IMR-90 (cell line): ENCODE data around the gene CACNA2D3. TPM values are rescaled to one million over a fixed set of nuclear protein-coding genes. Genes with fewer than 3 reads are reported as not detected.

Experiments used
- ATAC-seq: fragments of 200-7000 bp; cut with Tn5 transposase; 2 replicates; pipeline ENCODE4 v1.9.1; 2020; ENCODE audit warnings: low read depth, mild to moderate bottlenecking, moderate library complexity
- BruUV-seq: library from RNA; stranded (reverse); fragments of 400-500 nt; replicated peaks from 2 replicates; lab custom pipeline; 2021; lab: Mats Ljungman, UMichigan
- CTCF ChIA-PET: fragments of 300-600 bp; formaldehyde crosslinking; extraction: SDS; loops from one replicate; lab custom pipeline; 2021; ENCODE audit warnings: antibody characterized with exemption; lab: Yijun Ruan, JAX
- POLR2A ChIA-PET: fragments of 300-600 bp; sonication (Branson Sonifier 250); formaldehyde crosslinking; loops from one replicate; lab custom pipeline; 2022; ENCODE audit warnings: antibody characterized with exemption; ENCODE audit not compliant: unreplicated experiment; lab: Charles Lee
- DNase-seq: peaks from one replicate; pipeline ENCODE4 v3.0.0; 2013
- H2AFZ ChIP-seq: replicated peaks from 2 replicates; pipeline ENCODE3; 2013; ENCODE audit warnings: low read length, mild to moderate bottlenecking; ENCODE audit not compliant: poor library complexity
- H2AK5ac ChIP-seq: 2 replicates; pipeline ENCODE4 v1.6.1; 2013; ENCODE audit warnings: low read depth, low read length, inconsistent platforms
- H2AK9ac ChIP-seq: replicated peaks from 2 replicates; pipeline ENCODE3; 2013; ENCODE audit warnings: mild to moderate bottlenecking, low read depth, low read length, moderate library complexity; ENCODE audit not compliant: poor library complexity
- H2BK120ac ChIP-seq: 2 replicates; pipeline ENCODE4 v1.6.1; 2013; ENCODE audit warnings: low read depth, low read length, inconsistent platforms
- H2BK15ac ChIP-seq: 3 replicates; pipeline ENCODE4 v1.6.1; 2013; ENCODE audit warnings: low read depth, low read length, inconsistent platforms
- H2BK20ac ChIP-seq: 2 replicates; pipeline ENCODE4 v1.6.1; 2013; ENCODE audit warnings: low read depth, mild to moderate bottlenecking, inconsistent platforms, low read length, moderate library complexity
- H2BK5ac ChIP-seq: 2 replicates; pipeline ENCODE4 v1.6.1; 2013; ENCODE audit warnings: mild to moderate bottlenecking, low read depth, low read length, inconsistent platforms; ENCODE audit not compliant: poor library complexity, severe bottlenecking
- H3K14ac ChIP-seq: replicated peaks from 2 replicates; pipeline ENCODE4 v1.6.1; 2013; ENCODE audit warnings: low read depth, low read length, inconsistent platforms
- H3K18ac ChIP-seq: 2 replicates; pipeline ENCODE4 v1.6.1; 2013; ENCODE audit warnings: low read depth, low read length, control low read depth
- H3K23ac ChIP-seq: 2 replicates; pipeline ENCODE4 v1.6.1; 2013; ENCODE audit warnings: low read depth, low read length, inconsistent platforms
- H3K27ac ChIP-seq: 2 replicates; pipeline ENCODE4 v1.5.1; 2013; ENCODE audit warnings: mild to moderate bottlenecking, control low read depth, low read length; ENCODE audit not compliant: insufficient read depth
- H3K27me3 ChIP-seq: 2 replicates; pipeline ENCODE4 v1.6.1; 2013; ENCODE audit warnings: low read length; ENCODE audit not compliant: control insufficient read depth, insufficient read depth
- H3K36me3 ChIP-seq: 2 replicates; pipeline ENCODE4 v1.6.1; 2013; ENCODE audit warnings: low read length, mixed read lengths; ENCODE audit not compliant: control insufficient read depth, insufficient read depth
- H3K4ac ChIP-seq: 2 replicates; pipeline ENCODE4 v1.6.1; 2013; ENCODE audit warnings: low read depth, low read length, inconsistent platforms
- H3K4me1 ChIP-seq: 2 replicates; pipeline ENCODE4 v1.6.1; 2013; ENCODE audit warnings: low read length, mixed read lengths; ENCODE audit not compliant: control insufficient read depth, insufficient read depth
- H3K4me2 ChIP-seq: 2 replicates; pipeline ENCODE4 v1.6.1; 2013; ENCODE audit warnings: low read depth, mild to moderate bottlenecking, control low read depth, low read length, moderate library complexity
- H3K4me3 ChIP-seq: 2 replicates; pipeline ENCODE4 v1.5.1; 2013; ENCODE audit warnings: low read depth, mild to moderate bottlenecking, control low read depth, low read length, moderate library complexity; ENCODE audit not compliant: insufficient read depth
- H3K56ac ChIP-seq: 2 replicates; pipeline ENCODE4 v1.6.1; 2013; ENCODE audit warnings: low read length, inconsistent platforms; ENCODE audit not compliant: insufficient read depth; ENCODE audit errors: extremely low read depth
- H3K79me1 ChIP-seq, 2 experiments: 2 replicates each; pipeline ENCODE4 v1.6.1; 2013; ENCODE audit warnings: low read length in 2 of 2, inconsistent platforms in 1 of 2, low read depth in 1 of 2
- H3K9ac ChIP-seq: 2 replicates; pipeline ENCODE4 v1.6.1; 2013; ENCODE audit warnings: low read depth, low read length, control low read depth
- H3K9me1 ChIP-seq: 2 replicates; pipeline ENCODE4 v1.6.1; 2013; ENCODE audit warnings: low read length, inconsistent platforms; ENCODE audit not compliant: insufficient read depth
- H3K9me3 ChIP-seq: 2 replicates; pipeline ENCODE4 v1.6.1; 2013; ENCODE audit warnings: low read length; ENCODE audit not compliant: control insufficient read depth, insufficient read depth
- H4K20me1 ChIP-seq: 2 replicates; pipeline ENCODE4 v1.6.1; 2013; ENCODE audit warnings: low read length, inconsistent platforms; ENCODE audit not compliant: insufficient read depth
- H4K5ac ChIP-seq: 2 replicates; pipeline ENCODE4 v1.6.1; 2013; ENCODE audit warnings: mild to moderate bottlenecking, low read depth, low read length, control low read depth
- H4K8ac ChIP-seq, 2 experiments: 2 replicates each; pipeline ENCODE4 v1.6.1; 2013; ENCODE audit warnings: low read depth in 2 of 2, low read length in 2 of 2, control low read depth in 1 of 2, inconsistent platforms in 1 of 2
- H4K91ac ChIP-seq: 2 replicates; pipeline ENCODE4 v1.6.1; 2013; ENCODE audit warnings: low read depth, low read length, inconsistent platforms; ENCODE audit not compliant: insufficient read depth
- ELK1 ChIP-seq: fragments of 150-350 bp; IDR thresholded peaks from 2 replicates; pipeline ENCODE4 v1.6.1; 2016; ENCODE audit warnings: low read depth, mild to moderate bottlenecking, low read length, moderate library complexity, borderline replicate concordance
- FOS ChIP-seq: fragments of 150-350 bp; IDR thresholded peaks from 2 replicates; pipeline ENCODE4 v1.6.1; 2016; ENCODE audit warnings: low read depth, low read length
- MAZ ChIP-seq: IDR thresholded peaks from 2 replicates; pipeline ENCODE4 v1.6.1; 2012; ENCODE audit warnings: low read depth, mild to moderate bottlenecking, low read length, improper control_type of control experiment, moderate library complexity, borderline replicate concordance
- MXI1 ChIP-seq: IDR thresholded peaks from 2 replicates; pipeline ENCODE4 v1.6.1; 2012; ENCODE audit warnings: low read depth, mild to moderate bottlenecking, low read length, moderate library complexity, borderline replicate concordance
- POLR2A ChIP-seq: IDR thresholded peaks from 2 replicates; pipeline ENCODE4 v1.6.1; 2012; ENCODE audit warnings: mild to moderate bottlenecking, low read depth, low read length
- RAD21 ChIP-seq: IDR thresholded peaks from 2 replicates; pipeline ENCODE4 v1.6.1; 2012; ENCODE audit warnings: low read length, improper control_type of control experiment
- RCOR1 ChIP-seq: IDR thresholded peaks from 2 replicates; pipeline ENCODE4 v1.6.1; 2012; ENCODE audit warnings: mild to moderate bottlenecking, low read length, improper control_type of control experiment; ENCODE audit not compliant: insufficient replicate concordance
- RFX5 ChIP-seq: IDR thresholded peaks from 2 replicates; pipeline ENCODE4 v1.8.0; 2012; ENCODE audit warnings: low read depth, mild to moderate bottlenecking, low read length, moderate library complexity
- WGBS, 2 experiments: methylation state at CpG; one replicate each; pipeline versions ENCODE4 v1.1.5 to v1.1.7; 2013; ENCODE audit warnings: missing lambda C conversion rate in 2 of 2; ENCODE audit not compliant: insufficient read length in 1 of 2; ENCODE audit errors: extremely low coverage in 2 of 2; 5-methylcytosine and 5-hydroxymethylcytosine counted together
- dilution Hi-C: fragments of 300-500 bp; cut with HindIII; formaldehyde crosslinking; loops from one replicate; pipeline ENCODE4 v1.14.3; 2018; ENCODE audit warnings: low sequenced_read_pairs; ENCODE audit not compliant: unreplicated experiment
- in situ Hi-C: fragments of 300-500 bp; cut with MboI; formaldehyde crosslinking; loops from 3 replicates; pipeline ENCODE4 v1.14.3; 2019; ENCODE audit warnings: low sequenced_read_pairs, inconsistent platforms, mixed read lengths
- intact Hi-C: fragments of 100-400 bp; cut with micrococcal nuclease; formaldehyde crosslinking; loops from 2 replicates; pipeline ENCODE4 v1.10.0; 2022
- polyA plus RNA-seq, 3 experiments: library from polyadenylated mRNA; depleted of rRNA; stranded (reverse); fragments of >200 nt; gene quantifications; 2 replicates each; pipeline ENCODE4 v1.2.3, GENCODE V29; 2012; ENCODE audit warnings: low replicate concordance in 1 of 3
- total RNA-seq: library from RNA; depleted of rRNA; stranded (reverse); fragments of >200 nt; gene quantifications from 2 replicates; pipeline ENCODE4 v1.2.3, GENCODE V29; 2012

CACNA2D3 gene
- total and polyA plus RNA-seq, 2 of the 4 experiments (the other 2 are of a cell fraction), result 0.36 to 0.41 TPM

- Histone ChIP-seq H3K4me3 (no peak overlapping the region), H2AK5ac (no peak overlapping the region), H3K4ac (no peak overlapping the region), H3K4me2 (no peak overlapping the region), H2BK20ac (no peak overlapping the region), H2BK120ac (no peak overlapping the region), H2BK5ac (no peak overlapping the region), H3K9ac (no peak overlapping the region), H4K8ac (no peak overlapping the region), H2AFZ (no peak overlapping the region), H4K5ac (no peak overlapping the region), H3K56ac (no peak overlapping the region), H3K9me1 (no peaks in the 10 kb centered on the region), H3K79me1 (no peaks in the 10 kb centered on the region), H4K91ac (no peak overlapping the region), H4K20me1 (no peaks in the 10 kb centered on the region), H3K18ac (no peak overlapping the region), H2AK9ac (no peak overlapping the region), H3K23ac (no peak overlapping the region), H3K4me1 (no peaks in the 10 kb centered on the region), H3K14ac (no peak overlapping the region), H2BK15ac (no peak overlapping the region), H3K9me3 (peaks cover 14% of the 10 kb centered on the region), H3K27me3 (no peaks in the 10 kb centered on the region), H3K36me3 (no peaks in the 10 kb centered on the region), H3K27ac (no peak overlapping the region)
- intact Hi-C loops (no loop called here), in situ Hi-C loops (no loop called here), dilution Hi-C loops (no loop called here)
- no peak for DNase-seq
- no TSS peak for BruUV-seq
- ChIA-PET CTCF (no interaction called here), POLR2A (no interaction called here)
- no peak for TF ChIP-seq FOS
- no peak for TF ChIP-seq RAD21
- no peak for TF ChIP-seq MXI1
- TF ChIP-seq ELK1, result no peak
- no peak for TF ChIP-seq RFX5
- no peak for TF ChIP-seq MAZ
- TF ChIP-seq RCOR1, result no peak
- no peak for TF ChIP-seq POLR2A
- WGBS, 2 experiments, result 69% methylated on average over 6 of the region's 7 CpGs; no CpG with 5 or more reads in 1 of the 2 experiments
- no peak for ATAC-seq
Observed at GRCh38 chr3:54393150-54393549, 270.8 kb downstream of the CACNA2D3 start.
